GM23248 (cell line): ENCODE results near the gene PLLP. TPM values are rescaled to one million over a fixed set of nuclear protein-coding genes. Genes with fewer than 3 reads are reported as not detected.

ENCODE experiments used
- DNase-seq: peaks from one replicate; pipeline ENCODE4 v3.0.0-alpha.2; 2015
- H2AFZ ChIP-seq: fragments of 200-600 bp; sonication (generic); 2 replicates; pipeline ENCODE4 v1.6.1; 2016; ENCODE audit warnings: antibody characterized with exemption
- H3F3A ChIP-seq: fragments of 200-600 bp; sonication (generic); 2 replicates; pipeline ENCODE4 v1.6.1; 2016; ENCODE audit warnings: mild to moderate bottlenecking, antibody characterized with exemption, mixed run types; ENCODE audit not compliant: insufficient read depth
- H3K27ac ChIP-seq: fragments of 200-600 bp; sonication (generic); 2 replicates; pipeline ENCODE4 v1.5.1; 2016; ENCODE audit warnings: mild to moderate bottlenecking
- H3K27me3 ChIP-seq: fragments of 200-600 bp; sonication (generic); replicated peaks from 2 replicates; pipeline ENCODE4 v1.6.1; 2016; ENCODE audit warnings: mild to moderate bottlenecking; ENCODE audit not compliant: insufficient read depth
- H3K36me3 ChIP-seq: fragments of 200-600 bp; sonication (generic); 2 replicates; pipeline ENCODE4 v1.6.1; 2016; ENCODE audit warnings: low read depth, mild to moderate bottlenecking
- H3K4me1 ChIP-seq: fragments of 200-600 bp; sonication (generic); 2 replicates; pipeline ENCODE4 v1.6.1; 2016; ENCODE audit warnings: mild to moderate bottlenecking; ENCODE audit not compliant: insufficient read depth
- H3K4me2 ChIP-seq: fragments of 200-600 bp; sonication (generic); one replicate; pipeline ENCODE4 v1.6.1; 2016; ENCODE audit warnings: mild to moderate bottlenecking; ENCODE audit not compliant: unreplicated experiment
- H3K4me3 ChIP-seq: fragments of 200-600 bp; sonication (generic); 2 replicates; pipeline ENCODE4 v1.5.1; 2016; ENCODE audit warnings: mild to moderate bottlenecking
- H3K79me2 ChIP-seq: fragments of 200-600 bp; sonication (generic); 2 replicates; pipeline ENCODE4 v1.6.1; 2016; ENCODE audit warnings: mild to moderate bottlenecking; ENCODE audit not compliant: insufficient read depth
- H3K9ac ChIP-seq: fragments of 200-600 bp; sonication (generic); 2 replicates; pipeline ENCODE4 v1.6.1; 2016; ENCODE audit warnings: mild to moderate bottlenecking
- H3K9me2 ChIP-seq: fragments of 200-600 bp; sonication (generic); 2 replicates; pipeline ENCODE4 v1.6.1; 2016; ENCODE audit warnings: mixed run types, mild to moderate bottlenecking, moderate library complexity; ENCODE audit not compliant: insufficient read depth
- H3K9me3 ChIP-seq: fragments of 200-600 bp; sonication (generic); one replicate; pipeline ENCODE4 v1.6.1; 2017; ENCODE audit warnings: low read depth
- H4K20me1 ChIP-seq: fragments of 200-600 bp; sonication (generic); 2 replicates; pipeline ENCODE4 v1.6.0; 2016; ENCODE audit not compliant: insufficient read depth
- EZH2 ChIP-seq: fragments of 200-600 bp; sonication (generic); IDR thresholded peaks from 2 replicates; pipeline ENCODE4 v1.6.1; 2018; ENCODE audit warnings: antibody characterized with exemption, mild to moderate bottlenecking; ENCODE audit not compliant: insufficient read depth, poor library complexity, severe bottlenecking
- EZH2phosphoT487 ChIP-seq: fragments of 200-600 bp; sonication (generic); IDR thresholded peaks from 2 replicates; pipeline ENCODE4 v1.6.1; 2018; ENCODE audit warnings: antibody characterized with exemption, moderate library complexity, mild to moderate bottlenecking, low read depth; ENCODE audit not compliant: insufficient read depth
- WGBS, 2 experiments: methylation state at CpG; one replicate each; pipeline ENCODE4 v1.1.6; 2015 to 2017; ENCODE audit warnings: low lambda C conversion rate in 2 of 2, low coverage in 1 of 2; ENCODE audit errors: missing lambda C conversion rate in 2 of 2; 5-methylcytosine and 5-hydroxymethylcytosine counted together
- in situ Hi-C: fragments of 300-500 bp; cut with MboI; formaldehyde crosslinking; loops from 2 replicates; pipeline ENCODE4 v1.15.0; 2020
- polyA plus RNA-seq: library from polyadenylated mRNA; unstranded; fragments of >200 nt; fragmentation: Nextera tagmentation; extraction: Ambion mirVana; gene quantifications from 2 replicates; pipeline ENCODE4 v1.2.1, GENCODE V29; 2016
- total RNA-seq: library from RNA; depleted of rRNA; stranded (reverse); fragments of >200 nt; shearing (Covaris generic); gene quantifications from 2 replicates; pipeline ENCODE4 v1.2.3, GENCODE V29; 2014

The PLLP gene
- total and polyA plus RNA-seq, 2 experiments from 2014 or later = 0.44 TPM; not detected in 1

DNA sequence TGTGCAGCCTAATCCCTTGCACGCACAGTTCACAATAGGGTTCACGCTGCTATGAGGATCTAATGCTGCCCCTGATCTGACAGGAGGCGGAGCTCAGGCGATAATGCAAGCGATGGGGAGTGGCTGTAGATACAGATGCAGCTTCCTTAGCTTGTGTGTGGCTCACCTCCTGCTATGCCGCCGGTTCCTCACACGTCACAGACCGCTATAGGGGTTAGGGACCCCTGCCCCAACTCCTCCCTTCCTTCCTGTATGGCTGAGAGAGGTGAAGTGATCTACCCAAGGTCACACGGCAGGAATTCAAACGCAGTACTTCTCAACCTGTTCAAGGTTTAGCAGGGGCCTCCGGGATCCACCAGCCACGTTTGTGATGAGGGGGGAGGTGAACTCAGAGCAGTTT lies 13.4 kb upstream of the PLLP start:
- 81 to 90% methylated on average over 13 of the region's 13 CpGs for WGBS, 2 experiments

DNA sequence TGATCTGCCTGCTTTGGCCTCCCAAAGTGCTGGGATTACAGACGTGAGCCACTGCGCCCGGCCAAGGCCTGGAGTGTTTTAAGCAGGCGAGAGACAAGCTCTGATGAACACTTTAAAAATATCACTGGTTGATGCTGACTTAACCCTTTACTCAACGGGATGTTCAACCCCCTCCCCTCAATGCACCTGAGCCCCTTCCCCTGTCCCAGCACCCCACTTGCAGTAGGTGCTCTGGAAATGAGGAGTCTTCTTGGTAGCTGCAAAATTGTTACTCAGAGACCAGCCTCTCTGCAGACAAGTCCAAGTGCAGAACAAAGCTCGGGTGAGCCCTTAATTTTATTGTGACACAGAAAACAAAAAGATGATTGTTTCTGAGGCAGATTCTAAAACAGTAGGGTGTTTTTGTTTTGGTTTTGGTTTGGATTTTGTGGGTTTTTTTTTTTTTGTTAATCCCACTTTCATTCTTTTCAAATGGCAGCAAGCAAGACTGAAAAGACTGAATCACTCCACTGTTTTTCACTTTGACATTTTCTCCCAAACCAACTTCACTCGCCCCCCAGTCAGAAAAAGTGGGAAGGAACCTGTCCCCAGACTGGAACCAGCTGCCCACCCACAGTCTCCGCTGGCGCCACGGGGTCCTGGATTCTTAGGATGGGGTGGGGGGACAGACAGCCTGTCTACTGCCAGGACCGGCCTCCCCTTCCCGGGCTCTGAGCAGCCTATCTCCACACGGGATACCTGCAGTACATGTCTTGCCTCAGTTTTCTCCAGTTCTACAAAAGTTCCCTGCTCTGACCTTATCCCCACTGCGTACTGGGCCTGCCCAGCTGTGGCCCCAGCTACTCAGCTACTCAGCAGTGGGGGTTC lies 5.2 kb upstream of the PLLP start:
- DNase-seq = no peak
- H3K9me2 ChIP-seq = no peaks in the 10 kb centered on the region
- H2AFZ ChIP-seq = no peak overlapping the region
- in situ Hi-C loops = no loop called here
- H3K4me1 ChIP-seq = no peaks in the 10 kb centered on the region
- H3K9ac ChIP-seq = no peak overlapping the region
- no peak overlapping the region for H3K4me3 ChIP-seq
- no peaks in the 10 kb centered on the region for H3K79me2 ChIP-seq
- no peaks in the 10 kb centered on the region for H3K9me3 ChIP-seq
- 79 to 80% methylated on average over 14 of the region's 14 CpGs for WGBS, 2 experiments
- TF ChIP-seq EZH2 (no peak), EZH2phosphoT487 (no peak)
- no peaks in the 10 kb centered on the region for H4K20me1 ChIP-seq
- peaks cover 10% of the 10 kb centered on the region for H3K27me3 ChIP-seq
- H3K27ac ChIP-seq = no peak overlapping the region
- H3K4me2 ChIP-seq = no peak overlapping the region
- no peaks in the 10 kb centered on the region for H3K36me3 ChIP-seq
- H3F3A ChIP-seq = no peaks in the 10 kb centered on the region

More for the DNA sequence above, 13.4 kb upstream of the PLLP start:
- H3K9ac ChIP-seq = no peak overlapping the region
- DNase-seq = no peak
- in situ Hi-C loops = no loop called here
- peaks cover 8% of the 10 kb centered on the region for H3K4me1 ChIP-seq
- H3K4me2 ChIP-seq = no peak overlapping the region
- no peaks in the 10 kb centered on the region for H3K9me2 ChIP-seq
- no peaks in the 10 kb centered on the region for H3K36me3 ChIP-seq
- H3K27me3 ChIP-seq = no peaks in the 10 kb centered on the region
- no peak overlapping the region for H3K27ac ChIP-seq
- H3F3A ChIP-seq = peaks cover 19% of the 10 kb centered on the region
- no peak overlapping the region for H3K4me3 ChIP-seq
- H2AFZ ChIP-seq = no peak overlapping the region
- no peaks in the 10 kb centered on the region for H4K20me1 ChIP-seq
- no peaks in the 10 kb centered on the region for H3K9me3 ChIP-seq
- H3K79me2 ChIP-seq = no peaks in the 10 kb centered on the region
- no peak for TF ChIP-seq EZH2
- TF ChIP-seq EZH2phosphoT487 = no peak

DNA sequence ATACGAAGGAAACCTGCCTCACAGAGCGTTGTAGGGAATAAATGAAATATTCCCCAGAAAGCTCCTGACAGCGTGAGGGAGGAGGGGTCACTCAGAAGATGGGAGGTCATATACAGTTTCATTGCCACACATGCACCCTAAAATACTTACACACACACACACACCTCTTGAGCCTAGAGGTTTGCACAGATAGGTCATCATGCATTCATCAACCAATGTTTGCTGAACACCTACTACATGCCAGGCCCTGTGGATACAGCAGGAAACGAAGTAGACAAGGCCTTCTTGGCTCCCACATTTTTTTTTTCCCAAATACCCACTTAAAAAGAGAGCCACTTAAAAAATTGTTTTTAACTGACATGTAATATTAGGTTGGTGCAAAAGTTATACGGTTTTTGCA lies 907 bp upstream of the PLLP start:
- WGBS, 2 experiments = 63 to 70% methylated on average over 5 of the region's 5 CpGs
- H3K4me3 ChIP-seq = no peak overlapping the region

DNA sequence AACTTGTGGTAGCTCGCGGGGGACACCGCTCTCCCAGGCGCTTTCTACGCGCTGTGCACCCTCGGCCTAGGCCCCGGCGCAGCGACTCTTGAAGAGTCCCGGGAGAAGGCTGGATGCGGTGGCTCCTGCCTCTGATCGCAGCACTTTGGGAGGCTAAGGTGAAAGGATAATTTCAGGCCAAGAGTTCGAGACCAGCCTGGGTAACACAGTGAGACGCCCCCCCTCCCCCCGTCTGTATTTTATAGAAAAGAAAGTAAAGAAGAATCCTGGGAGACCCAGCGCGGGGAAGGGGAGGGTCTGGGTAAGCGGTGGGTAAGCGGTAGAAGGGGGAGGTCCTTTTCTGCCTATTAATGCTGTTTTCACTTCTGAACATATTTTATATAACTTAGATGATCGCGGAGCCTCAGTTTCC lies 486 bp upstream of the PLLP start:
- peak overlapping the region; percentile 64 for H2AFZ ChIP-seq
- WGBS, 2 experiments = 16 to 17% methylated on average over 19 to 21 of the region's 22 CpGs
- H3K36me3 ChIP-seq = no peaks in the 10 kb centered on the region
- no peaks in the 10 kb centered on the region for H4K20me1 ChIP-seq
- H3F3A ChIP-seq = no peaks in the 10 kb centered on the region
- no peak for DNase-seq
- H3K4me3 ChIP-seq = peak overlapping the region; percentile 69
- TF ChIP-seq EZH2phosphoT487 (no peak), EZH2 (no peak)
- H3K9me3 ChIP-seq = no peaks in the 10 kb centered on the region
- in situ Hi-C loops = no loop called here
- H3K9ac ChIP-seq = peak overlapping the region; percentile 43; the same call in 1 of the 2 replicates
- no peaks in the 10 kb centered on the region for H3K4me1 ChIP-seq
- no peaks in the 10 kb centered on the region for H3K79me2 ChIP-seq
- peak overlapping the region; percentile 69 for H3K4me2 ChIP-seq
- no peaks in the 10 kb centered on the region for H3K9me2 ChIP-seq
- no peak overlapping the region for H3K27ac ChIP-seq
- H3K27me3 ChIP-seq = peaks cover 26% of the 10 kb centered on the region

More for the DNA sequence above, 907 bp upstream of the PLLP start:
- H3K9ac ChIP-seq = no peak overlapping the region
- DNase-seq = no peak
- peaks cover 26% of the 10 kb centered on the region for H3K27me3 ChIP-seq
- no peaks in the 10 kb centered on the region for H3K79me2 ChIP-seq
- in situ Hi-C loops = no loop called here
- no peaks in the 10 kb centered on the region for H3K9me3 ChIP-seq
- no peaks in the 10 kb centered on the region for H3K36me3 ChIP-seq
- no peak overlapping the region for H3K27ac ChIP-seq
- no peak overlapping the region for H3K4me2 ChIP-seq
- no peaks in the 10 kb centered on the region for H4K20me1 ChIP-seq
- H3K4me1 ChIP-seq = no peaks in the 10 kb centered on the region
- H3F3A ChIP-seq = no peaks in the 10 kb centered on the region
- no peak for TF ChIP-seq EZH2
- no peak for TF ChIP-seq EZH2phosphoT487
- no peaks in the 10 kb centered on the region for H3K9me2 ChIP-seq
- H2AFZ ChIP-seq = no peak overlapping the region
